ENCODE measurements around the gene ZCWPW2. TPM values are rescaled to one million over a fixed set of nuclear protein-coding genes. Genes with fewer than 3 reads are reported as not detected.

ZCWPW2 gene
- total and polyA plus RNA-seq, 10 donors: 0.34 to 0.76 (median 0.37) TPM; not detected in 3

DNA sequence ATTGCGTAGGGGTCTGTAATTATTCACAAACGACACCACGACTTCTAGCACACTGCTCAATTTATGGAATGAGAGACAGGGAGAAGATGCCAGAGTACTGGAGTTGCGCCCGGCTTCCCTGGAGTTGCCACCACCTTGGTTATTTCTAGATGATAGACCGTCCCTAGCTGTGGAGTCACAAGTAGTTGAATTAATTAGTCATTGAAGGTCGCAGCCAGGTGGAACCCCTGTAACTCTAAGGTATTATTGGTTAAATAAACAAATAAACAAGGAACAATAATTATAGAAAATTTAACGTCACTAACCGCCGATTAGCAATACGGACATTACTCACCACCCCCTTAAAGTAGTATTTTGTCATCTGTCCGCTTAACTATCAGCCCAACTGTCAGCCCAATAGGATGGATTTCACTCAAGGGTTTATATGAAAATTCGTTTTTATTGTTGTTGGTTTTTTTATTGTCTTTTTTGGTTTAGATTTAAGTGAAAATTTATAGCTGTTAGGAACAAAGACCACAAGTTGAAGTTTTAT, 1.0 kb downstream of the ZCWPW2 start:
- peaks cover 22 to 63% (median 46%) of the 10 kb centered on the region in 6 donors for H3K4me1 ChIP-seq
- peaks cover 0 to 39% (median 29%) of the 10 kb centered on the region in 8 donors for H3K9me3 ChIP-seq
- DNase-seq: no peak
- WGBS, 5 donors: 30 to 39% (median 36%) methylated on average over 13 of the region's 13 CpGs
- H3K27ac ChIP-seq: peak overlapping the region; percentile 98 to 99 (median 99)
- H3K4me3 ChIP-seq: peak overlapping the region; percentile 63 to 88 (median 74)
- H3K27me3 ChIP-seq (replicated peaks in 1 of 7): no peaks in the 10 kb centered on the region
- TF ChIP-seq, protein P1, sequence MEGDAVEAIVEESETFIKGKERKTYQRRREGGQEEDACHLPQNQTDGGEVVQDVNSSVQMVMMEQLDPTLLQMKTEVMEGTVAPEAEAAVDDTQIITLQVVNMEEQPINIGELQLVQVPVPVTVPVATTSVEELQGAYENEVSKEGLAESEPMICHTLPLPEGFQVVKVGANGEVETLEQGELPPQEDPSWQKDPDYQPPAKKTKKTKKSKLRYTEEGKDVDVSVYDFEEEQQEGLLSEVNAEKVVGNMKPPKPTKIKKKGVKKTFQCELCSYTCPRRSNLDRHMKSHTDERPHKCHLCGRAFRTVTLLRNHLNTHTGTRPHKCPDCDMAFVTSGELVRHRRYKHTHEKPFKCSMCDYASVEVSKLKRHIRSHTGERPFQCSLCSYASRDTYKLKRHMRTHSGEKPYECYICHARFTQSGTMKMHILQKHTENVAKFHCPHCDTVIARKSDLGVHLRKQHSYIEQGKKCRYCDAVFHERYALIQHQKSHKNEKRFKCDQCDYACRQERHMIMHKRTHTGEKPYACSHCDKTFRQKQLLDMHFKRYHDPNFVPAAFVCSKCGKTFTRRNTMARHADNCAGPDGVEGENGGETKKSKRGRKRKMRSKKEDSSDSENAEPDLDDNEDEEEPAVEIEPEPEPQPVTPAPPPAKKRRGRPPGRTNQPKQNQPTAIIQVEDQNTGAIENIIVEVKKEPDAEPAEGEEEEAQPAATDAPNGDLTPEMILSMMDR (IDR thresholded peaks at IDR 0.05 in 8 of 11, conservative IDR thresholded peaks at IDR 0.05 in 3 of 11): no peak
- no peak for TF ChIP-seq POLR2AphosphoS5 (IDR thresholded peaks at IDR 0.05)
- TF ChIP-seq POLR2A (IDR thresholded peaks at IDR 0.05): no peak
- intact Hi-C loops (cut with DNase I; ENCODE audit: low total_unique reads): no loop called here
- H3K36me3 ChIP-seq: peaks cover 4 to 26% (median 6%) of the 10 kb centered on the region in 6 donors

DNA sequence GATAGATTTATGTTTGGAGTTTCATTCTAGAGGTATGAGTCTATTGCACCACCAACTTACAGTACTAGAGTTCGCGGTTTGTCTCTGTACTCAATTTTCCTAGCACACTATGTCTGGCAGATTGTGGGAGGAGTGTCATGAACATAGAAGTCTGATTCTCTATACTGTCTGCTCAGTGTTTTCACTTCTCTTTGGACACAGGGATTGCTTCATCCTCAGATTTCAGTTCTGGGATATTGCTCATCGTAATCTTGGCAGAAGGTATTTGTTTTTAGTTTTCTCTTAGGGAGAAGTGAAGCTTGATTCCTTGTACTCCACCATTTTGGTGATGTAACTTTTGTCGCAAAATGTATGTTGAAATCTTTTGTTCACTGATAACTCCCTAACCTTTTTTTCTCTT, 27.9 kb downstream of the ZCWPW2 start:
- no peaks in the 10 kb centered on the region for H3K36me3 ChIP-seq
- H3K27ac ChIP-seq: no peak overlapping the region
- no peak for DNase-seq
- no peaks in the 10 kb centered on the region for H3K4me1 ChIP-seq
- peaks cover 0 to 11% (median 4%) of the 10 kb centered on the region in 8 donors for H3K9me3 ChIP-seq
- H3K27me3 ChIP-seq (replicated peaks in 1 of 7): no peaks in the 10 kb centered on the region
- no peak for TF ChIP-seq POLR2A (IDR thresholded peaks at IDR 0.05)
- TF ChIP-seq POLR2AphosphoS5 (IDR thresholded peaks at IDR 0.05): no peak
- TF ChIP-seq, protein P1 (IDR thresholded peaks at IDR 0.05 in 8 of 11, conservative IDR thresholded peaks at IDR 0.05 in 3 of 11): no peak
- intact Hi-C loops (cut with DNase I; ENCODE audit: low total_unique reads): no loop called here
- no peak overlapping the region for H3K4me3 ChIP-seq
- 76 to 89% (median 82%) methylated on average over 4 of the region's 4 CpGs for whole genome bisulfite sequencing, 5 donors

DNA sequence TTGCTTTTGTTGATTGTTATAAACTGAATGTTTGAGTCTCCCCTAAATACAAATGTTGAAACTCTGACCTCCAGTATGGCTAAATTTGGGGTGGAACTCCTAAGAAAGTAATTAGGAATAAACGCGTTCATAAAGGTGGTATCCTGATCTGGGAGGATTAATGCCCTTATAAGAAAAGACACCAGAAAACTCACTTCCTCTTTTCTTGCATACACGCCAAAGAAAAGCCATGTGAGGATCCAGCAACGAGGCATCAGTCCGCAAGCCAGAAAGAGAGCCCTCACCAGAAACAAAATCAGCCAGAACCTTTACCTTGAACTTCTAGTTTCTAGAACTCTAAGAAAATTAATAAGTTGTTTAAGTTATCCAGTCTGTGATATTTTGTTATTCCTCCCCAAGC, 37.5 kb downstream of the ZCWPW2 start:
- peaks cover 0 to 4% (median 0%) of the 10 kb centered on the region in 8 donors for H3K9me3 ChIP-seq
- WGBS, 5 donors: 85 to 92% (median 88%) methylated on average over 5 of the region's 5 CpGs
- no peak overlapping the region for H3K4me3 ChIP-seq
- no peaks in the 10 kb centered on the region for H3K4me1 ChIP-seq
- no peak for DNase-seq
- H3K36me3 ChIP-seq: no peaks in the 10 kb centered on the region
- TF ChIP-seq POLR2AphosphoS5 (IDR thresholded peaks at IDR 0.05) (no peak), POLR2A (IDR thresholded peaks at IDR 0.05) (no peak)
- TF ChIP-seq, protein P1 (IDR thresholded peaks at IDR 0.05 in 8 of 11, conservative IDR thresholded peaks at IDR 0.05 in 3 of 11): no peak
- H3K27ac ChIP-seq: no peak overlapping the region
- intact Hi-C loops (cut with DNase I; ENCODE audit: low total_unique reads): no loop called here
- no peaks in the 10 kb centered on the region for H3K27me3 ChIP-seq (replicated peaks in 1 of 7)

DNA sequence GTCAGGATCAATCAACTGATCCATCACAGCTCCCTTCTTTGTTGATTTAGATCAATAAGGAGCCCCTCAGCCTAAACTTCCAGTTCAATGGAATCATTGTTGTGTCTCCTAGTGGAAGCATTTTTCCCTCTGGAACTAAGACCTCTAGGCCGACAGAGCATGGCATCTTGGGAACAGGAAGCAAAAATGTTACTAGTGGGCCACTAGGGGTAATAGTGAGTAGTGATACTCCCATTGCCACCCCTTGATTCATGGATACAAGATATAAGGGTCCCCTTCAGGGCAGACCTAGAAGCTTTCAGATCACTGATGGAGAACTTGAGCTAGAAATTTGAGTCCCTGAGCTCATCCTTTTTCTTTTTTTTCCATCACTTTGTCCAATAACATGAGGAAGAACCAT, 40.5 kb downstream of the ZCWPW2 start:
- Histone ChIP-seq H3K9me3 (peaks cover 0 to 32% (median 23%) of the 10 kb centered on the region in 8 donors), H3K27me3 (replicated peaks in 1 of 7) (no peaks in the 10 kb centered on the region), H3K4me3 (no peak overlapping the region), H3K27ac (no peak overlapping the region), H3K4me1 (no peaks in the 10 kb centered on the region), H3K36me3 (no peaks in the 10 kb centered on the region)
- 87 to 100% (median 91%) methylated on average over 1 of the region's 1 CpG for WGBS, 5 donors
- no peak for DNase-seq
- TF ChIP-seq, protein P1 (IDR thresholded peaks at IDR 0.05 in 8 of 11, conservative IDR thresholded peaks at IDR 0.05 in 3 of 11): no peak
- no peak for TF ChIP-seq POLR2AphosphoS5 (IDR thresholded peaks at IDR 0.05)
- TF ChIP-seq POLR2A (IDR thresholded peaks at IDR 0.05): no peak
- intact Hi-C loops (cut with DNase I; ENCODE audit: low total_unique reads): no loop called here

All from spleen (tissue), 11 donors.